ENCODE results near the gene MISP. TPM values are rescaled to one million over a fixed set of nuclear protein-coding genes. Genes with fewer than 3 reads are reported as not detected.
A peak's percentile ranks its signal among the peaks of the same experiment; 100 is the strongest.
"Not testable (repeated sequence)": the region's sequence is repeated elsewhere in the genome, so short reads cannot be mapped to it uniquely, and the experiment has no call there.

Gene MISP
- not detected in 2 replicates for total RNA-seq (2014; rRNA removed; shearing (Covaris generic); ENCODE audit: low replicate concordance)

GRCh38 chr19:750640-751423 lies at the start of gene MISP:
TSS of gene MISP (plus strand) at chr19:751112. CDS start at chr19:756947, 5,835 bp downstream.
- DNase-seq: no peak
- H3K9me2 ChIP-seq (replicated peaks; ENCODE audit: insufficient read depth, low read length): no peaks in the 10 kb centered on the region
- H3K4me1 ChIP-seq (ENCODE audit: low read length): no peaks in the 10 kb centered on the region
- no peak within 1 kb of the TSS for H3K4me2 ChIP-seq (ENCODE audit: low read depth, low read length, poor library complexity, severe bottlenecking)
- H3K27ac ChIP-seq (ENCODE audit: low read length): no peak within 1 kb of the TSS
- H3K4me3 ChIP-seq (ENCODE audit: low read length): no peak within 1 kb of the TSS
- H3K9me3 ChIP-seq (ENCODE audit: low read length): peaks cover 1% of the 10 kb centered on the region
- H3K9ac ChIP-seq (ENCODE audit: low read length): no peak within 1 kb of the TSS
- no peak within 1 kb of the TSS for H2AFZ ChIP-seq (ENCODE audit: low read length)
- no peaks in the 10 kb centered on the region for H3K27me3 ChIP-seq (ENCODE audit: low read length)
- no peaks in the 10 kb centered on the region for H3K36me3 ChIP-seq (ENCODE audit: insufficient read depth, low read length)
- no peaks in the 10 kb centered on the region for H3K79me2 ChIP-seq (ENCODE audit: low read length)
- no peaks in the 10 kb centered on the region for H4K20me1 ChIP-seq (ENCODE audit: insufficient read depth, low read depth, low read length)

- H3K9me3 ChIP-seq (ENCODE audit: low read length); H3K4me2 ChIP-seq (ENCODE audit: low read depth, low read length, poor library complexity, severe bottlenecking); H3K9me2 ChIP-seq (replicated peaks; ENCODE audit: insufficient read depth, low read length); H3K27me3 ChIP-seq (ENCODE audit: low read length); H3K9ac ChIP-seq (ENCODE audit: low read length); H3K4me1 ChIP-seq (ENCODE audit: low read length); H3K79me2 ChIP-seq (ENCODE audit: low read length); H2AFZ ChIP-seq (ENCODE audit: low read length); H3K36me3 ChIP-seq (ENCODE audit: insufficient read depth, low read length); H4K20me1 ChIP-seq (ENCODE audit: insufficient read depth, low read depth, low read length); H3K27ac ChIP-seq (ENCODE audit: low read length); H3K4me3 ChIP-seq (ENCODE audit: low read length); DNase-seq: not testable (repeated sequence)
Measured at GRCh38 chr19:702847-703246, 48.1 kb upstream of the MISP start.

- no peaks in the 10 kb centered on the region for H3K36me3 ChIP-seq (ENCODE audit: insufficient read depth, low read length)
- no peaks in the 10 kb centered on the region for H3K9me2 ChIP-seq (replicated peaks; ENCODE audit: insufficient read depth, low read length)
- no peaks in the 10 kb centered on the region for H3K79me2 ChIP-seq (ENCODE audit: low read length)
- no peaks in the 10 kb centered on the region for H3K9me3 ChIP-seq (ENCODE audit: low read length)
- DNase-seq: no peak
- no peaks in the 10 kb centered on the region for H3K27me3 ChIP-seq (ENCODE audit: low read length)
- no peaks in the 10 kb centered on the region for H3K4me1 ChIP-seq (ENCODE audit: low read length)
- H3K4me3 ChIP-seq (ENCODE audit: low read length): no peak overlapping the region
- H2AFZ ChIP-seq (ENCODE audit: low read length): no peak overlapping the region
- H4K20me1 ChIP-seq (ENCODE audit: insufficient read depth, low read depth, low read length): no peaks in the 10 kb centered on the region
- H3K9ac ChIP-seq (ENCODE audit: low read length): no peak overlapping the region
- no peak overlapping the region for H3K4me2 ChIP-seq (ENCODE audit: low read depth, low read length, poor library complexity, severe bottlenecking)
- no peak overlapping the region for H3K27ac ChIP-seq (ENCODE audit: low read length)
Measured at GRCh38 chr19:703329-703650, 47.6 kb upstream of the MISP start.

- no peaks in the 10 kb centered on the region for H3K4me1 ChIP-seq (ENCODE audit: low read length)
- H4K20me1 ChIP-seq (ENCODE audit: insufficient read depth, low read depth, low read length): no peaks in the 10 kb centered on the region
- no peaks in the 10 kb centered on the region for H3K27me3 ChIP-seq (ENCODE audit: low read length)
Measured at GRCh38 chr19:703651-704446, 47.1 kb upstream of the MISP start.

GRCh38 chr19:704447-704741 lies 46.5 kb upstream of the MISP start:
- Histone ChIP-seq H3K4me1 (ENCODE audit: low read length) (no peaks in the 10 kb centered on the region), H3K4me2 (ENCODE audit: low read depth, low read length, poor library complexity, severe bottlenecking) (no peak overlapping the region), H3K79me2 (ENCODE audit: low read length) (no peaks in the 10 kb centered on the region), H2AFZ (ENCODE audit: low read length) (no peak overlapping the region), H3K9ac (ENCODE audit: low read length) (no peak overlapping the region), H3K27ac (ENCODE audit: low read length) (no peak overlapping the region), H3K27me3 (ENCODE audit: low read length) (no peaks in the 10 kb centered on the region), H3K9me2 (replicated peaks; ENCODE audit: insufficient read depth, low read length) (no peaks in the 10 kb centered on the region), H4K20me1 (ENCODE audit: insufficient read depth, low read depth, low read length) (no peaks in the 10 kb centered on the region), H3K9me3 (ENCODE audit: low read length) (no peaks in the 10 kb centered on the region), H3K4me3 (ENCODE audit: low read length) (no peak overlapping the region), H3K36me3 (ENCODE audit: insufficient read depth, low read length) (no peaks in the 10 kb centered on the region)
- no peak for DNase-seq

More at GRCh38 chr19:703651-704446, 47.1 kb upstream of the MISP start:
- Histone ChIP-seq H2AFZ (ENCODE audit: low read length) (no peak overlapping the region), H3K4me2 (ENCODE audit: low read depth, low read length, poor library complexity, severe bottlenecking) (no peak overlapping the region), H3K9me2 (replicated peaks; ENCODE audit: insufficient read depth, low read length) (no peaks in the 10 kb centered on the region), H3K9me3 (ENCODE audit: low read length) (no peaks in the 10 kb centered on the region), H3K27ac (ENCODE audit: low read length) (no peak overlapping the region), H3K36me3 (ENCODE audit: insufficient read depth, low read length) (no peaks in the 10 kb centered on the region), H3K4me3 (ENCODE audit: low read length) (no peak overlapping the region), H3K9ac (ENCODE audit: low read length) (no peak overlapping the region), H3K79me2 (ENCODE audit: low read length) (no peaks in the 10 kb centered on the region)
- DNase-seq: peak; percentile 83

- Histone ChIP-seq H3K27ac (ENCODE audit: low read length) (no peak within 1 kb of the TSS), H3K79me2 (ENCODE audit: low read length) (no peaks in the 10 kb centered on the region), H3K4me2 (ENCODE audit: low read depth, low read length, poor library complexity, severe bottlenecking) (no peak within 1 kb of the TSS), H3K9ac (ENCODE audit: low read length) (no peak within 1 kb of the TSS), H3K36me3 (ENCODE audit: insufficient read depth, low read length) (no peaks in the 10 kb centered on the region), H3K4me3 (ENCODE audit: low read length) (no peak within 1 kb of the TSS), H4K20me1 (ENCODE audit: insufficient read depth, low read depth, low read length) (no peaks in the 10 kb centered on the region), H2AFZ (ENCODE audit: low read length) (no peak within 1 kb of the TSS), H3K27me3 (ENCODE audit: low read length) (no peaks in the 10 kb centered on the region), H3K4me1 (ENCODE audit: low read length) (no peaks in the 10 kb centered on the region), H3K9me2 (replicated peaks; ENCODE audit: insufficient read depth, low read length) (no peaks in the 10 kb centered on the region), H3K9me3 (ENCODE audit: low read length) (no peaks in the 10 kb centered on the region)
- no peak for DNase-seq
Measured at GRCh38 chr19:708154-709143, 42.5 kb upstream of the MISP start, which contains the start of gene PALM. TSS of gene PALM (plus strand) at chr19:708935. CDS start at chr19:709147, 212 bp downstream.

GRCh38 chr19:709196-709964 lies 41.5 kb upstream of the MISP start:
- DNase-seq: no peak
- no peak overlapping the region for H3K9ac ChIP-seq (ENCODE audit: low read length)
- no peak overlapping the region for H2AFZ ChIP-seq (ENCODE audit: low read length)
- no peak overlapping the region for H3K27ac ChIP-seq (ENCODE audit: low read length)
- no peaks in the 10 kb centered on the region for H3K9me2 ChIP-seq (replicated peaks; ENCODE audit: insufficient read depth, low read length)
- no peaks in the 10 kb centered on the region for H3K79me2 ChIP-seq (ENCODE audit: low read length)
- no peaks in the 10 kb centered on the region for H3K9me3 ChIP-seq (ENCODE audit: low read length)
- no peak overlapping the region for H3K4me3 ChIP-seq (ENCODE audit: low read length)
- H3K4me2 ChIP-seq (ENCODE audit: low read depth, low read length, poor library complexity, severe bottlenecking): no peak overlapping the region
- no peaks in the 10 kb centered on the region for H3K27me3 ChIP-seq (ENCODE audit: low read length)
- no peaks in the 10 kb centered on the region for H3K36me3 ChIP-seq (ENCODE audit: insufficient read depth, low read length)
- no peaks in the 10 kb centered on the region for H3K4me1 ChIP-seq (ENCODE audit: low read length)
- H4K20me1 ChIP-seq (ENCODE audit: insufficient read depth, low read depth, low read length): no peaks in the 10 kb centered on the region
